ENCODE results near the gene C6. TPM values are rescaled to one million over a fixed set of nuclear protein-coding genes. Genes with fewer than 3 reads are reported as not detected.

Gene C6
- total and polyA plus RNA-seq, 9 of the 15 experiments (the other 6 are each of a cell fraction or from before 2014, with no cell fraction given): 0.09 TPM; not detected in 8

Other genes starting within 250 kb of the C6 start
- gene MROH2B, start 142.2 kb downstream of the C6 start, total RNA-seq (2014; rRNA removed): not detected in 2 replicates
- gene MROH2B, start 142.2 kb downstream of the C6 start, total RNA-seq (2014; rRNA removed; fragmentation: Illumina TruSeq; extraction: Trizol): not detected in 2 replicates
- gene MROH2B, start 142.2 kb downstream of the C6 start, total RNA-seq (2015; rRNA removed; fragmentation: Illumina TruSeq; extraction: Trizol): not detected in 2 replicates
- gene MROH2B, start 142.2 kb downstream of the C6 start, total RNA-seq (2021): not detected in 2 replicates
- gene MROH2B, start 142.2 kb downstream of the C6 start, polyA plus RNA-seq (2011; rRNA removed): not detected in 2 replicates
- not detected in 2 replicates for gene MROH2B, start 142.2 kb downstream of the C6 start, polyA plus RNA-seq (2014; fragmentation: Illumina TruSeq; extraction: Trizol)
- not detected for gene MROH2B, start 142.2 kb downstream of the C6 start, polyA plus RNA-seq (2014; fragmentation: Nextera tagmentation; extraction: Ambion mirVana)
- gene MROH2B, start 142.2 kb downstream of the C6 start, polyA plus RNA-seq (2014; rRNA removed): not detected in 2 replicates